Upper lobe of left lung (tissue), 6 donors: ENCODE results near the gene GNL1. TPM values are rescaled to one million over a fixed set of nuclear protein-coding genes. Genes with fewer than 3 reads are reported as not detected.
"Not testable (repeated sequence)": the region's sequence is repeated elsewhere in the genome, so short reads cannot be mapped to it uniquely, and the experiment has no call there.

Experiments
- ATAC-seq, 2 donors: fragments of 200-7000 bp; cut with Tn5 transposase; one replicate each; pipeline ENCODE4 v1.9.1; 2022; ENCODE audit warnings: mild to moderate bottlenecking in 2 of 2, moderate library complexity in 2 of 2; ENCODE audit not compliant: low FRiP score in 2 of 2
- DNase-seq, 2 donors: peaks; one replicate each; pipeline ENCODE4 v3.0.0-alpha.2; 2019 to 2020
- H3K27ac ChIP-seq, 4 donors: fragments of 200-600 bp; sonication (generic); one replicate each; pipeline ENCODE4 v1.5.1; 2016 to 2019
- H3K27me3 ChIP-seq, 4 donors: fragments of 200-600 bp; sonication (generic); one replicate each; pipeline ENCODE4 v1.5.1; 2017 to 2019
- H3K36me3 ChIP-seq, 4 donors: fragments of 200-600 bp; sonication (generic); one replicate each; pipeline ENCODE4 v1.5.1; 2016 to 2019
- H3K4me1 ChIP-seq, 4 donors: fragments of 200-600 bp; sonication (generic); one replicate each; pipeline ENCODE4 v1.5.1; 2018 to 2019
- H3K4me3 ChIP-seq, 4 donors: fragments of 200-600 bp; sonication (generic); one replicate each; pipeline ENCODE4 v1.5.1; 2017 to 2019; ENCODE audit warnings: mild to moderate bottlenecking in 2 of 4, moderate library complexity in 1 of 4
- H3K9me3 ChIP-seq, 4 donors: fragments of 200-600 bp; sonication (generic); one replicate each; pipeline ENCODE4 v1.5.1; 2018 to 2019
- CTCF ChIP-seq, 6 experiments: fragments of 450-650 bp in 4 of 6; fragments of 200-600 bp in 2 of 6; sonication (generic) in 2 of 6; IDR thresholded peaks; one replicate each; pipeline ENCODE4 v1.5.1; 2016 to 2019; ENCODE audit warnings: antibody characterized with exemption in 6 of 6
- EP300 ChIP-seq, 4 donors: sonication (generic); formaldehyde crosslinking; IDR thresholded peaks; one replicate each; pipeline ENCODE4 v1.5.1; 2017; ENCODE audit warnings: antibody characterized with exemption in 4 of 4, control low read depth in 2 of 4
- POLR2A ChIP-seq, 4 donors: fragments of 450-650 bp; IDR thresholded peaks; one replicate each; pipeline ENCODE4 v1.5.1; 2016 to 2017; ENCODE audit warnings: antibody characterized with exemption in 4 of 4, mild to moderate bottlenecking in 2 of 4
- POLR2AphosphoS5 ChIP-seq, 2 donors: sonication (generic); formaldehyde crosslinking; IDR thresholded peaks; one replicate each; pipeline ENCODE4 v1.5.1; 2017; ENCODE audit warnings: antibody characterized with exemption in 2 of 2
- WGBS, 2 donors: methylation state at CpG; one replicate each; pipeline ENCODE4 v1.1.5; 2017 to 2018; 5-methylcytosine and 5-hydroxymethylcytosine counted together
- total RNA-seq, 6 donors: library from RNA; depleted of rRNA in 4 of 6; stranded (reverse); fragments of >200 nt in 4 of 6; gene quantifications; one replicate each; pipeline versions ENCODE4 v1.1.0 to v1.2.1, GENCODE V29; 2016 to 2021
- donor health status: DM: no; HTN: no; CAD: no; lungs with moderate emphysema.
- donor health status: DM: no; HTN: yes; CAD: no; lungs with severe emphysema.

The GNL1 gene
- total RNA-seq, 6 donors from 2014 or later = 30.4 to 60.6 (median 51.2) TPM

DNA sequence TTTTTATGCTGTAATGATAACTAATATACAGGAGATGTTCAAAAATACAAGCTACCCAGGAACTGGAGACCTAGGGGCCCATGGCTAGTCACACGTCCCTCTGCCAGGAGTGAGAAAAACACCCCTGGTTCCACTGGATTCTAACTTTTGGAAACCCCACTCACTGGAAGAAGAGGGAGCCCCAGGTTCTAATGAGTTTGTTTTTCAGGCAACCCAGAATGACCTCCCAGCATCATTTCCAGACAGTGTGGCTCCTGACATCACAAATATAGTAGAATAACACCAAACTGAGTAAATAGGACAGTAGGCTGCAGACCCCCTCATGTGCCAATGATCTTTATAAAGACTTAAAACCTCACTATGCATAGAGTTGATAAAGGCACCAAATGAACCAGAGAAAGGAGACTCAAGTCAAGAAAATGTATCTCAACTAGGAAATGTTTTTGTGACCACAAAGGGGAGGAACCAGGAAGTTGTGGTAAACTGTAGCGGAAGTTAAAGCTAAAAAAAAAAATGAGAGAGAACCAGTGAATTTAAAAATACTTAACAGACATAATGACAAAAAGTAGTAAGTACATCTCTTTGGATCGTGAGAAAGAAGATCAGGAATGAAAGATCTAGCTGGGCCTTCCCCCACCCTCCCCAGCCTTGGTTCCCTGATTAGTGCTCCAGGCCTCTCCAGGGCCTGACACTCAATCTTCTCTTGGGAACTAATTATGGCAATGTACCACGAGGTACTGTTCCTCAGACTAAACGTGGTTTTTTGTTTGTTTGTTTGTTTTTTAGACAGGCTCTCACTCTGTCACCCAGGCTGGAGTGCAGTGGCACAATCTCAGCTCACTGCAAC is 47.2 kb downstream of the GNL1 start:
- no peaks in the 10 kb centered on the region for H3K9me3 ChIP-seq
- DNase-seq (no peak), ATAC-seq (peak in 1 of 2 donors; percentile 48)
- no peaks in the 10 kb centered on the region for H3K36me3 ChIP-seq
- no peaks in the 10 kb centered on the region for H3K27me3 ChIP-seq
- peak overlapping the region; percentile 60 to 81 (median 76) for H3K27ac ChIP-seq
- H3K4me1 ChIP-seq = peaks cover 9 to 26% (median 22%) of the 10 kb centered on the region in 4 donors
- H3K4me3 ChIP-seq = no peak overlapping the region
- WGBS, 2 donors = 21 to 31% methylated on average over 5 of the region's 5 CpGs
- no peak for TF ChIP-seq EP300 (IDR thresholded peaks at IDR 0.05)
- no peak for TF ChIP-seq POLR2A (IDR thresholded peaks at IDR 0.05)
- no peak for TF ChIP-seq POLR2AphosphoS5 (IDR thresholded peaks at IDR 0.05)
- no peak for TF ChIP-seq CTCF (IDR thresholded peaks at IDR 0.05)

GRCh38 chr6:30507849-30508827 is 48.2 kb downstream of the GNL1 start:
- H3K4me3 ChIP-seq = no peak overlapping the region
- peak overlapping the region; percentile 60 to 81 (median 76) for H3K27ac ChIP-seq
- no peaks in the 10 kb centered on the region for H3K9me3 ChIP-seq
- 82 to 88% methylated on average over 5 of the region's 5 CpGs for WGBS, 2 donors
- TF ChIP-seq CTCF (IDR thresholded peaks at IDR 0.05) (no peak), POLR2A (IDR thresholded peaks at IDR 0.05) (no peak), POLR2AphosphoS5 (IDR thresholded peaks at IDR 0.05) (no peak), EP300 (IDR thresholded peaks at IDR 0.05) (no peak)
- ATAC-seq (no peak), DNase-seq (no peak)
- peaks cover 9 to 26% (median 22%) of the 10 kb centered on the region in 4 donors for H3K4me1 ChIP-seq
- H3K27me3 ChIP-seq = no peaks in the 10 kb centered on the region
- H3K36me3 ChIP-seq = no peaks in the 10 kb centered on the region

DNA sequence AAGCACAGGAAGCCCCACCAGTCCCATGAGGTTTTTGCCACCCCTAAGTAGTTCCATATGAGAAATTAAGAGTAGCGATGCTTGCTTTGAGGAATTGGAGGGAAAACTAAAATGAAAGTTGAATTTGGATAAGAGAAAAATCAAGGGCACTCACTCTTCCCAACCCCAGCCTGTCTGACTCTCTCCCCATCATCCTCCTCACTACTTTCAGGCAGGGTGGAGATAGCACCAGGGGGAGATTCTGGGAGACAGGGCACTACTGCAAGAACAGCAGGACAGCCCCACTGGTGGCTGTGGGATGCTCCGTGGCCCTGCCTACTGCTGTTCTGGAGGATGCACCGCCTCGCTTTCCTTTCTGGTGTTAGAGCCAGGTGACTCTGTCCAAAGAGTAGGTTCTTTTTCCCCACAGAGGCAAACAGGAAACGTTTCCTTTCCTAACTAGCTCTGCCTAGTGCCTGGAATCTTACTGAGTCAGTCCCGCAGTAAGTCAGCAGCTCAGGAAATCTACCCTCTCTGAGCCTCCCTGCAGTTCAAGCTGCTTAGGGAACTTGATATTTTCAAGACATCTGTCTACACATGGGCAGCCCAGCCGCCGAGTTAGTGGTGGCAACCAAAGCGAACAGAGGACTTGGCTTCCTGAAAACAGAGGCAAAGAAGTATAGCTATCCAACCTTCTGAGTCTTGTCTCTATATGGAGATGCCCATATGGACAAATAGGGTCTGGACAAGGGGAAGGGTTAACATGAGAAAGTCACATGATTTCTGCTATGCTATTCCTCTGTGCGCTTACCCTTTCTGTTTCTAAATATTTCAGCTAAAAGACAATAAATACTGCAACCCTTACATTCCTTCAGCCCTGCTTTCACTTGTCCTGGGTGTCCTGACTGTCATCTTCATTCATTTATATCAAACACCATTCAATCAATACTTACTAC is 55.6 kb downstream of the GNL1 start:
- ATAC-seq (peak in 1 of 2 donors; percentile 43), DNase-seq (no peak)
- H3K9me3 ChIP-seq = no peaks in the 10 kb centered on the region
- peaks cover 8 to 26% (median 15%) of the 10 kb centered on the region in 4 donors for H3K4me1 ChIP-seq
- H3K36me3 ChIP-seq = no peaks in the 10 kb centered on the region
- H3K27me3 ChIP-seq = no peaks in the 10 kb centered on the region
- no peak overlapping the region for H3K4me3 ChIP-seq
- WGBS, 2 donors = 46 to 52% methylated on average over 10 of the region's 10 CpGs
- peak overlapping the region; percentile 51 to 83 (median 68) for H3K27ac ChIP-seq
- TF ChIP-seq CTCF (IDR thresholded peaks at IDR 0.05) (no peak), POLR2AphosphoS5 (IDR thresholded peaks at IDR 0.05) (peak; percentile 42 to 45), EP300 (IDR thresholded peaks at IDR 0.05) (peak in 1 of 4 donors; percentile 24), POLR2A (IDR thresholded peaks at IDR 0.05) (no peak)

- not testable (repeated sequence) for H3K27me3 ChIP-seq, H3K27ac ChIP-seq, H3K9me3 ChIP-seq, H3K4me3 ChIP-seq, H3K36me3 ChIP-seq, ATAC-seq
- 98% methylated on average over 17 of the region's 37 CpGs; no CpG with 5 or more reads in 1 of the 2 donors for WGBS, 2 donors
- peak in 1 of 2 donors; percentile 68 for DNase-seq
- peaks cover 20 to 33% (median 31%) of the 10 kb centered on the region in 4 donors for H3K4me1 ChIP-seq
Measured at GRCh38 chr6:30498705-30499104, 57.6 kb downstream of the GNL1 start.
